ENCODE data around the gene ACSF3. TPM values are rescaled to one million over a fixed set of nuclear protein-coding genes. Genes with fewer than 3 reads are reported as not detected.

Gene ACSF3
- total RNA-seq, 1 experiment from 2014 or later = 33.5 TPM

GRCh38 chr16:89160977-89161701 lies 67.5 kb downstream of the ACSF3 start:
- ChIA-PET CTCF (no interaction called here), POLR2A (ENCODE audit: unreplicated experiment) (no interaction called here)
- Histone ChIP-seq H4K20me1 (ENCODE audit: low read length) (no peaks in the 10 kb centered on the region), H3K27me3 (ENCODE audit: low read length) (no peaks in the 10 kb centered on the region), H3F3A (ENCODE audit: low read length, unreplicated experiment) (peaks cover 7% of the 10 kb centered on the region), H3K4me2 (ENCODE audit: low read length) (no peak overlapping the region), H3K9me3 (ENCODE audit: low read length) (no peaks in the 10 kb centered on the region), H3K4me3 (ENCODE audit: low read length) (no peak overlapping the region), H3K79me2 (ENCODE audit: low read length) (no peaks in the 10 kb centered on the region), H3K36me3 (ENCODE audit: low read depth, low read length) (no peaks in the 10 kb centered on the region), H3K9me2 (replicated peaks; ENCODE audit: low read length) (no peaks in the 10 kb centered on the region), H3K27ac (ENCODE audit: low read length) (no peak overlapping the region), H2AFZ (ENCODE audit: low read length) (no peak overlapping the region), H3K9ac (ENCODE audit: low read length) (no peak overlapping the region), H3K4me1 (ENCODE audit: insufficient read depth, low read length) (no peaks in the 10 kb centered on the region)
- DNase-seq (no peak), ATAC-seq (no peak)
- TF ChIP-seq, protein P1, sequence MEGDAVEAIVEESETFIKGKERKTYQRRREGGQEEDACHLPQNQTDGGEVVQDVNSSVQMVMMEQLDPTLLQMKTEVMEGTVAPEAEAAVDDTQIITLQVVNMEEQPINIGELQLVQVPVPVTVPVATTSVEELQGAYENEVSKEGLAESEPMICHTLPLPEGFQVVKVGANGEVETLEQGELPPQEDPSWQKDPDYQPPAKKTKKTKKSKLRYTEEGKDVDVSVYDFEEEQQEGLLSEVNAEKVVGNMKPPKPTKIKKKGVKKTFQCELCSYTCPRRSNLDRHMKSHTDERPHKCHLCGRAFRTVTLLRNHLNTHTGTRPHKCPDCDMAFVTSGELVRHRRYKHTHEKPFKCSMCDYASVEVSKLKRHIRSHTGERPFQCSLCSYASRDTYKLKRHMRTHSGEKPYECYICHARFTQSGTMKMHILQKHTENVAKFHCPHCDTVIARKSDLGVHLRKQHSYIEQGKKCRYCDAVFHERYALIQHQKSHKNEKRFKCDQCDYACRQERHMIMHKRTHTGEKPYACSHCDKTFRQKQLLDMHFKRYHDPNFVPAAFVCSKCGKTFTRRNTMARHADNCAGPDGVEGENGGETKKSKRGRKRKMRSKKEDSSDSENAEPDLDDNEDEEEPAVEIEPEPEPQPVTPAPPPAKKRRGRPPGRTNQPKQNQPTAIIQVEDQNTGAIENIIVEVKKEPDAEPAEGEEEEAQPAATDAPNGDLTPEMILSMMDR (conservative IDR thresholded peaks at IDR 0.05; ENCODE audit: low read depth, low read length) = no peak
- TF ChIP-seq EZH2 (IDR thresholded peaks at IDR 0.05; ENCODE audit: low read length, unreplicated experiment) (no peak), EZH2phosphoT487 (IDR thresholded peaks at IDR 0.05; ENCODE audit: borderline replicate concordance, low read length) (no peak)
- BruUV-seq (replicated peaks) = no TSS peak
- intact Hi-C loops (cut with micrococcal nuclease) = loop anchor here (10.0 kb wide), 2 partner anchors 106 to 346 kb away; partner anchors contain the start of gene APRT

DNA sequence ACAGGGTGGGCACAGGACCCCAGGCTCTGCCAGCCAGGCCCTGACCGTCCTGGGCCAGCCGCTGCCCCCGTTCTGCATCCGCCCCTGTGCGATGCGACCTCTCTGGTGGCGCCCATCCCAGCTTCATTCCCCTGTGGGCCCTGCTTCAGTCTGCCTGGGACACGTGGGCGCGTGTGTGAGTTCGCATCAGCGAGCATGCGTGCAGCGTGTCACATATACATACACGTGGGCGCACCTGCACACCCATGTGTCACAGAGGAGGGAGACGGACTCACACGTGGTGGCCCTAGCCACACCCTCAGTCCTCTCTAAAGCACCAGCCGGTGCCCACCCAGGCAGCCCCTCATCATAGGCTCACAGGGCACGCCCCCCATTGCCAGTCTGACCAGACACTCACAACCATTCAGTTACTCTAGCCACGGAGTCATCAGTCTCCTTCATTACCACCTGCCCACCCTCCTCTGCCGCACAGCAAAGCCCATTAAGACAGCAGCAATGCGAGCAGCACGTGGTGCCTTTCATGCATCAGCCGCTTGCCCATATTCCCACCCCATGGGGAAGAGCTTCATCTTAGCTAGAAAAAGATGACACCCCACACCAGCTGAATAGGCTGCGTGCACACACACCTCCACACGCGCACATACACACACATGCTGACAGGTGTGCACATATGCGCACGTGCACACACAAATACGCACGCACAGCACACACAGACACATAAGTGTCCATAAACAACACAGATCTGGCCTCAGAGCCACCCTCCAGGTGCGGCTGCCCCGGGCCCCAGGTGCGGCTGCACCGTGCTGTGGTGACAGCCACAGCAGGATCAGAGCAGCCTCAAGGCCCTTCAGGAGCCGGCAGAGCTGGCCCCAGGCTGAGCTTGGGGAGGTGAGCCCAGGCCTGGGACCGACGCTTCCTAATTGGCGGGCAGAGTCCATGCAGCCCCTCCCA lies 68.4 kb downstream of the ACSF3 start:
- H3K79me2 ChIP-seq (ENCODE audit: low read length) = no peaks in the 10 kb centered on the region
- H3K4me2 ChIP-seq (ENCODE audit: low read length) = no peak overlapping the region
- TF ChIP-seq, protein P1 (conservative IDR thresholded peaks at IDR 0.05; ENCODE audit: low read depth, low read length) = no peak
- TF ChIP-seq EZH2phosphoT487 (IDR thresholded peaks at IDR 0.05; ENCODE audit: borderline replicate concordance, low read length) (no peak), EZH2 (IDR thresholded peaks at IDR 0.05; ENCODE audit: low read length, unreplicated experiment) (no peak)
- DNase-seq (no peak), ATAC-seq (no peak)
- H3K9ac ChIP-seq (ENCODE audit: low read length) = no peak overlapping the region
- no peak overlapping the region for H2AFZ ChIP-seq (ENCODE audit: low read length)
- H3K27ac ChIP-seq (ENCODE audit: low read length) = no peak overlapping the region
- no peaks in the 10 kb centered on the region for H4K20me1 ChIP-seq (ENCODE audit: low read length)
- ChIA-PET CTCF (no interaction called here), POLR2A (ENCODE audit: unreplicated experiment) (no interaction called here)
- H3K4me3 ChIP-seq (ENCODE audit: low read length) = no peak overlapping the region
- no peaks in the 10 kb centered on the region for H3K27me3 ChIP-seq (ENCODE audit: low read length)
- no peaks in the 10 kb centered on the region for H3K36me3 ChIP-seq (ENCODE audit: low read depth, low read length)
- H3K4me1 ChIP-seq (ENCODE audit: insufficient read depth, low read length) = no peaks in the 10 kb centered on the region
- peaks cover 7% of the 10 kb centered on the region for H3F3A ChIP-seq (ENCODE audit: low read length, unreplicated experiment)
- H3K9me2 ChIP-seq (replicated peaks; ENCODE audit: low read length) = no peaks in the 10 kb centered on the region
- intact Hi-C loops (cut with micrococcal nuclease) = loop anchor here (10.0 kb wide), 2 partner anchors 107 to 347 kb away; partner anchors contain the start of gene APRT
- no TSS peak for BruUV-seq (replicated peaks)
- H3K9me3 ChIP-seq (ENCODE audit: low read length) = no peaks in the 10 kb centered on the region
